Panc1 (cell line): ENCODE data around the gene CNKSR2. TPM values are rescaled to one million over a fixed set of nuclear protein-coding genes. Genes with fewer than 3 reads are reported as not detected.

ENCODE experiments used
- ATAC-seq: fragments of 200-7000 bp; cut with Tn5 transposase; 2 replicates; pipeline ENCODE4 v1.9.1; 2020; ENCODE audit warnings: mild to moderate bottlenecking, moderate library complexity
- Bru-seq: library from RNA; stranded (reverse); fragments of 400-500 nt; gene quantifications from one replicate; lab custom pipeline; 2021; lab: Mats Ljungman, UMichigan
- BruChase-seq, 2 experiments: library from RNA; stranded (reverse); fragments of 400-500 nt; gene quantifications; one replicate each; lab custom pipeline; 2021; lab: Mats Ljungman, UMichigan
- BruUV-seq: library from RNA; stranded (reverse); fragments of 400-500 nt; replicated peaks from 2 replicates; lab custom pipeline; 2021; lab: Mats Ljungman, UMichigan
- CTCF ChIA-PET: fragments of 300-600 bp; sonication (Branson Sonifier 250); formaldehyde crosslinking; loops from one replicate; lab custom pipeline; 2022; ENCODE audit warnings: antibody characterized with exemption; lab: Charles Lee
- POLR2A ChIA-PET: fragments of 300-600 bp; sonication (Branson Sonifier 250); formaldehyde crosslinking; loops from one replicate; lab custom pipeline; 2022; ENCODE audit warnings: antibody characterized with exemption; lab: Charles Lee
- DNase-seq: peaks from one replicate; pipeline ENCODE4 v3.0.0-alpha.2; 2010; ENCODE audit warnings: low read depth, low spot score
- H3K27ac ChIP-seq: 2 replicates; pipeline ENCODE4 v1.5.1; 2011; ENCODE audit warnings: mild to moderate bottlenecking, low read length, inconsistent platforms
- H3K27me3 ChIP-seq: fragments of 200-500 bp; sonication (Bioruptor generic); 2 replicates; pipeline ENCODE4 v1.6.0; 2014; ENCODE audit warnings: low read length, inconsistent platforms; ENCODE audit not compliant: control insufficient read depth, insufficient read depth
- H3K36me3 ChIP-seq: fragments of 200-500 bp; sonication (Bioruptor generic); 2 replicates; pipeline ENCODE4 v1.5.1; 2014; ENCODE audit warnings: inconsistent platforms, mild to moderate bottlenecking, low read length, moderate library complexity; ENCODE audit not compliant: control insufficient read depth, insufficient read depth
- H3K4me1 ChIP-seq: 2 replicates; pipeline ENCODE4 v1.5.1; 2011; ENCODE audit warnings: inconsistent platforms, mild to moderate bottlenecking, low read length, moderate library complexity; ENCODE audit not compliant: control insufficient read depth, insufficient read depth
- H3K4me3 ChIP-seq, 2 experiments: 2 replicates each; pipeline ENCODE4 v1.5.1; 2011 to 2012; ENCODE audit warnings: low read depth in 2 of 2, low read length in 2 of 2, mild to moderate bottlenecking in 2 of 2, inconsistent platforms in 1 of 2, moderate library complexity in 1 of 2
- H3K9me3 ChIP-seq: fragments of 200-500 bp; sonication (Bioruptor generic); 2 replicates; pipeline ENCODE4 v1.5.1; 2014; ENCODE audit warnings: low read depth, mild to moderate bottlenecking, inconsistent platforms, low read length, moderate library complexity; ENCODE audit not compliant: control insufficient read depth, insufficient read depth
- CTCF ChIP-seq: fragments of 450-650 bp; IDR thresholded peaks from 2 replicates; pipeline ENCODE4 v1.5.1; 2017; ENCODE audit warnings: mild to moderate bottlenecking
- POLR2AphosphoS5 ChIP-seq: IDR thresholded peaks from 2 replicates; pipeline ENCODE4 v1.6.1; 2012; ENCODE audit warnings: mild to moderate bottlenecking, low read depth, low read length, moderate library complexity
- REST ChIP-seq, 2 experiments: IDR thresholded peaks; 2 replicates each; pipeline ENCODE4 v1.6.1; 2011 to 2012; ENCODE audit warnings: low read depth in 2 of 2, control low read depth in 1 of 2, low read length in 1 of 2, mild to moderate bottlenecking in 1 of 2, moderate library complexity in 1 of 2; ENCODE audit not compliant: insufficient read depth in 1 of 2
- SIN3A ChIP-seq: IDR thresholded peaks from 2 replicates; pipeline ENCODE4 v1.6.1; 2012; ENCODE audit warnings: low read depth, mild to moderate bottlenecking, low read length, moderate library complexity, borderline replicate concordance; ENCODE audit not compliant: insufficient read depth
- TCF7L2 ChIP-seq: IDR thresholded peaks from 2 replicates; pipeline ENCODE4 v1.6.1; 2011; ENCODE audit warnings: mild to moderate bottlenecking, low read depth, low read length, inconsistent platforms
- in situ Hi-C: cut with HindIII; loops from 2 replicates; pipeline ENCODE4 v1.10.0; 2016; ENCODE audit warnings: low sequenced_read_pairs, low pct_unique_long_range_greater_than_20kb
- intact Hi-C: fragments of 100-400 bp; cut with micrococcal nuclease; formaldehyde crosslinking; loops from one replicate; pipeline ENCODE4 v1.10.0; 2022; ENCODE audit not compliant: unreplicated experiment
- long read RNA-seq: library from polyadenylated mRNA; unstranded; transcript quantifications from one replicate; pipeline ENCODE4 v2.0.0, GENCODE V29; 2021; ENCODE audit not compliant: unreplicated experiment
- polyA plus RNA-seq: library from polyadenylated mRNA; unstranded; fragments of >200 nt; gene quantifications from one replicate; pipeline ENCODE4 v1.2.1, GENCODE V29; 2012; ENCODE audit warnings: missing spikeins; ENCODE audit not compliant: insufficient read length
- total RNA-seq: library from RNA; stranded (reverse); gene quantifications from one replicate; pipeline ENCODE4 v1.2.1, GENCODE V29; 2021; ENCODE audit not compliant: unreplicated experiment

Gene CNKSR2
- total RNA-seq, result not detected
- polyA plus RNA-seq, result 0.18 TPM
- Bru-seq, nascent RNA, result percentile 0 among the genes with signal in this experiment
- BruChase-seq, experiment 1, labeled RNA remaining after a 2-hour chase, result not detected
- BruChase-seq, experiment 2, labeled RNA remaining after a 6-hour chase, result percentile 1 among the genes with signal in this experiment
- long read RNA-seq, result 0 reads

- POLR2A ChIA-PET, result no interaction called here
- Histone ChIP-seq H3K9me3 (no peaks in the 10 kb centered on the region), H3K27ac (no peak within 1 kb of the TSS), H3K27me3 (no peaks in the 10 kb centered on the region), H3K4me3 (no peak within 1 kb of the TSS; a peak in 1 of 4 replicates), H3K4me1 (no peaks in the 10 kb centered on the region), H3K36me3 (no peaks in the 10 kb centered on the region)
- DNase-seq, result no peak
- in situ Hi-C loops, result no loop called here
- intact Hi-C loops, result no loop called here
- ATAC-seq, result no peak
- TF ChIP-seq CTCF, result no peak
- TF ChIP-seq TCF7L2, result no peak
- TF ChIP-seq REST (IDR thresholded peaks at IDR 0.05; ENCODE audit: insufficient read depth in 1 of 2, low read depth in 2 of 2, low read length in 1 of 2), result no peak
- no peak for TF ChIP-seq POLR2AphosphoS5
- no peak for TF ChIP-seq SIN3A
- CTCF ChIA-PET, result no interaction called here
- no TSS peak for BruUV-seq
Observed at GRCh38 chrX:21374163-21374993, at the start of gene CNKSR2. CNKSR2 (plus strand) TSS chrX:21374418; CDS start chrX:21374898, 480 bp downstream.

GRCh38 chrX:21354725-21355124 is 19.5 kb upstream of the CNKSR2 start:
- ChIA-PET CTCF (no interaction called here), POLR2A (no interaction called here)
- Histone ChIP-seq H3K27ac (no peak overlapping the region), H3K36me3 (no peaks in the 10 kb centered on the region), H3K4me1 (no peaks in the 10 kb centered on the region), H3K9me3 (no peaks in the 10 kb centered on the region), H3K27me3 (no peaks in the 10 kb centered on the region), H3K4me3 (no peak overlapping the region)
- DNase-seq, result no peak
- TF ChIP-seq REST (IDR thresholded peaks at IDR 0.05; ENCODE audit: insufficient read depth in 1 of 2, low read depth in 2 of 2, low read length in 1 of 2) (no peak), CTCF (peak; percentile 17; the same call in 1 of the 2 replicates), TCF7L2 (no peak), SIN3A (no peak)
- intact Hi-C loops, result no loop called here
- no peak for ATAC-seq
- in situ Hi-C loops, result no loop called here
- BruUV-seq, result no TSS peak
